GM19043 (cell line): Measurements from ENCODE around the gene DBP.

Experiments used
- ATAC-seq: cut with Tn5 transposase; IDR thresholded peaks from one replicate; pipeline ENCODE4 v1.9.1; 2021; ENCODE audit warnings: low read depth; ENCODE audit not compliant: unreplicated experiment

Gene DBP

GRCh38 chr19:48613852-48614435 lies 23.2 kb downstream of the DBP start:
- no peak for ATAC-seq

- ATAC-seq = no peak
These were observed 23.9 kb downstream of the DBP start for GRCh38 chr19:48613024-48613851.

- ATAC-seq = no peak
These were observed 25.3 kb downstream of the DBP start for GRCh38 chr19:48611872-48612271.

GRCh38 chr19:48609571-48610108 lies 27.5 kb downstream of the DBP start:
- ATAC-seq = no peak

GRCh38 chr19:48608798-48609263 lies 28.3 kb downstream of the DBP start:
- no peak for ATAC-seq

- no peak for ATAC-seq
These were observed 29.8 kb downstream of the DBP start for GRCh38 chr19:48607359-48607755.

- ATAC-seq = no peak
These were observed 30.5 kb downstream of the DBP start, which contains the start of gene SPACA4 for GRCh38 chr19:48606463-48607358. SPACA4 (plus strand) TSS chr19:48606742; CDS start chr19:48606979, 237 bp downstream.

- no peak for ATAC-seq
These were observed 33.3 kb downstream of the DBP start for GRCh38 chr19:48603850-48604249.

GRCh38 chr19:48603449-48603848 lies 33.7 kb downstream of the DBP start:
- ATAC-seq = no peak

- no peak for ATAC-seq
These were observed 34.2 kb downstream of the DBP start for GRCh38 chr19:48603001-48603400.

- no peak for ATAC-seq
These were observed 36.3 kb downstream of the DBP start for GRCh38 chr19:48600679-48601417.

GRCh38 chr19:48598996-48599700 lies 38.0 kb downstream of the DBP start:
- ATAC-seq = no peak

GRCh38 chr19:48596679-48597465 lies 40.3 kb downstream of the DBP start:
- no peak for ATAC-seq

- ATAC-seq = no peak
These were observed 40.9 kb downstream of the DBP start for GRCh38 chr19:48596237-48596636.

- ATAC-seq = no peak
These were observed 41.3 kb downstream of the DBP start for GRCh38 chr19:48595833-48596232.

GRCh38 chr19:48595171-48595570 lies 42.0 kb downstream of the DBP start:
- ATAC-seq = no peak

- no peak for ATAC-seq
These were observed 46.2 kb downstream of the DBP start for GRCh38 chr19:48591021-48591420.

GRCh38 chr19:48588670-48589401 lies 48.3 kb downstream of the DBP start:
- ATAC-seq = no peak
